ENCODE measurements around the gene ZNF425.
"Not testable (repeated sequence)": the region's sequence is repeated elsewhere in the genome, so short reads cannot be mapped to it uniquely, and the experiment has no call there.

ZNF425 gene

DNA sequence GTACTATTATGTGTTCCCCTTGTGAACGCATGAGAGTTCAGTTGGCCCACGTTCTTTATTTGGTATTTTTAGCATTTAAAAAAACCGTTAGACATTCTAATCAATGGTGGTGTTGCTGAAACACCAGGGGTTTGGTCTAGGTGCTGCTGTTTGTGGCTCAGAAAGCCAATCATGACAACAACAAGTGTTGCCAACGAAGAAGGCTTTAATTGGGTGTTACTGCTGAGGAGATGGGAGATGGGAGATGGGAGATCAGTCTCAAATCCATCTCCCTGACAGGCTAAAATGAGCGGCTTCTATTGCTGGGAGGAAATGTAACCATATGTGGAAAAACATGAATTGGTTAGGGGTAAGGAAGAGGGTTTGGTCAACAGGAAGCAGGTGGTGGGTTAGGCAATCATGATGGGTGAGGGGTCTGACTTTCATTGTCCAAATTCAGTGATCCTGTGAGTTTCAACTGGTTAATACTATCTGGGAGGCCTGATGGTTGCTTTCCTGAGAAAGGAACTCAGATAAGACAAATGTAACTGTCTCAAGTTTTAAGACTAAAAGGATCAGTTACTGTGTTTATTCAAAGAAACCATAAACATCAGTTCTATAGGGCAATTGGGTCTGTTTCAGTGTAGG lies 4.6 kb upstream of the ZNF425 start:
- DNase-seq: no peak

DNA sequence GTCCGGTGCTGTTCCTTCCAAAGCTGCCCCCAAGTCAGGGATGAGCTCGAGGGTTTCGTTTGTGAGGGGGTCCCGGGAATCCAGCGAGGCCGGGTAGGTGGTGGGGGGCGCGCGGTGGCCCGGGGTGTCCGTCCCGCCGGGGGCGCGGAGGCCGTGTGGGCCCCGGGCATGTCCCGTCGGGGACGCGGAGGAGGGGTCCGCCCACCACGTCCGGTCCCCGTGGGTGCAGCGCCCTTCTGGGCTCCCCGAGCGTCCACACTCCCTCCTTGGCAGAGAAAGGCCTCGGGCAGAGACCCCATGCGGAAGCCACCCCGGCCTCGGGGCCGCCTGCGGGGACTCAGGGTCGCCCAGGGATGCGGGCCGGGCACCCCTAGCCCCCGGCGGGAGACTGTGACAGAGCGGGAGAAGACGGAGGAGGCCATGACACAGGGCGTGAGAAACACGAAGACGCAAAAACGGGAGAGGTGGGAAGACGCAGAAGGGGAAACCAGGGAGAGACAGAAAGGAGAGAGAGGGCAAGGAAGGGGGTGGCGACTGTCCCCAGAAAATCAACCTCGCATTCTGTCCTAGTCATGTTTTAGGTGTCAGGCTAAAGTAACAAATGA lies 640 bp upstream of the ZNF425 start:
- DNase-seq: no peak

DNA sequence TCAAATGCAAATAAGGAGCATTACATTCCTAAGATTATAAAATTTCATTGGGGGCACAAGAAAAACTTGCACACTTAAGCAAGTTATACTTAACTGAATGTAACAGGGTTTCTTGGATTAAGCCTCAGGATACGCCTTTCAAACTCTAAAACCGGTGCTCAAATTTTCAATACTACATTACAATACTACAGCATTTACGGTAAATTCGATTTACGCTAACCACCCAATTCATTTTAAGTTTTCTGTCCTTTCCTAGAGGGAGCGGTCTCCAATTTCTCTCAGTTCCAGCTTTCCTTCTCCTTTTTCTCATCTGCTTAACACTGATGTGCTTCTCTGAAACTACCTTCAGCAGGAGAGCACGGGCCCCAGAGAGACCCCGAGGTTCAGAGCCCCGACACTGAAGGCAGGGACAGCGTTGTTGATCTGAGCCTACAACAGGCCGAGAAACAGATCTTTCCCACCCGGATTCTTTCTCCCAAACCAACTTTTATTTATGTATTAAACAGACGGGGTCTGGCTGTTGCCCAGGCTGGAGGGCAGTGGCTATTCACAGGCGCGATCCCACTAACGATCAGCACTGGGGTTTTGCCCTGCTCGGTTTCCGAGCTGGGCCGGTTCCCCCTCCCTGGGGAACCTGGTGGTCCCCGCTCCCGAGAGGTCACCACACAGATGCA lies 798 bp downstream of the ZNF425 start:
- DNase-seq: no peak

DNA sequence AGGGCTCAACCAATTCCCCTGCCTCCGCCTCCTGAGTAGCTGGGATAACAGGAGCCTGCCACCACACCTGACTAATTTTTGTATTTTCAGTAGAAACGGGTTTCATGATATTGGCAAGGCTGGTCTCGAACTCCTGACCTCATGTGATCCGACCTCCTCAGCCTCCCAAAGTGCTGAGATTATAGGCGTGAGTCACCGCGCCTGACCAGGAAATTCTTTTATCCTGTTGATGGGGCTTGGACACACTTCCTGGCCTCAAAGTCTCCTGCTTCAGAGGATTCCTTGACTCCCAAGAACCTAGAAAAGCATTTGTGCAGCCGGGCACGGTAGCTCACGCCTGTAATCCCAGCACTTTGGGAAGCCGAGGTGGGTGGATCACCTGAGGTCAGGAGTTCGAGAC lies 16.2 kb downstream of the ZNF425 start:
- no peak for DNase-seq

DNA sequence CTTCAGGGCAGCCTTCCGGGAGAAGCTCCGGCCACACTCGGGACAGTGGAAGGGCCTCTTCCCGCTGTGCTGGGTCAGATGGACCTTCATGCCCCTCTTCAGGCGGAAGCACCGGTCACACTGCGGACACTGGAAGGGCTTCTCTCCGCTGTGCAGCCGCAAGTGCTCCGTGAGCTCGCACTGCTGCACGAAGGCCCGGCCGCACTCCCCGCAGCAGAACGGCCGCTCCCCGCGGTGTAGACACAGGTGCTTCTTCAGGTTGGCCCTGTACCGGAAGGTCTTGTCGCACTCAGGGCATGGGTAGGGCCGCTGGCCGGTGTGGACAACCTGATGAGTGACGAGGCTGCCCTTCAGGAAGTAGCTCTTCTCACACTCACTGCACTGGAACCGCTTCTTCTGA lies 21.4 kb downstream of the ZNF425 start:
- no peak for DNase-seq

DNA sequence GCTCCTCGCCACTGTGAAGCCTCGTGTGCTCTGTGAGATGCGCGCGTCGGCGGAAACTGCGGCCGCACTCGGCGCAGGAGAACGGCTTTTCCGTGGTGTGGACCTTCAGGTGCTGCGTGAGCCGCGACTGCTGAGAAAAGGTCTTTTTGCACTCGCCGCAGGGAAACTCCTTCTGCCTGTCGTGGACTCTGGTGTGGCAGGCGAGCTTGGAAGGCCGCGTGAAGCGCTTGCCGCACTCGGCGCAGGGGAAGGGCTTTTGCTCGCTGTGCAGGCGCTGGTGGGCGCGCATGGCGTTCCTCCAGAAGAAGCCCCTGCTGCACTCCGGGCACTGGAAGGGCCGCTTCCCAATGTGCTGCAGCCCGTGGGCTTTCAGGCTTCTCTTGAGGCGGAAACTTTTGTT lies 21.9 kb downstream of the ZNF425 start:
- DNase-seq: no peak

DNA sequence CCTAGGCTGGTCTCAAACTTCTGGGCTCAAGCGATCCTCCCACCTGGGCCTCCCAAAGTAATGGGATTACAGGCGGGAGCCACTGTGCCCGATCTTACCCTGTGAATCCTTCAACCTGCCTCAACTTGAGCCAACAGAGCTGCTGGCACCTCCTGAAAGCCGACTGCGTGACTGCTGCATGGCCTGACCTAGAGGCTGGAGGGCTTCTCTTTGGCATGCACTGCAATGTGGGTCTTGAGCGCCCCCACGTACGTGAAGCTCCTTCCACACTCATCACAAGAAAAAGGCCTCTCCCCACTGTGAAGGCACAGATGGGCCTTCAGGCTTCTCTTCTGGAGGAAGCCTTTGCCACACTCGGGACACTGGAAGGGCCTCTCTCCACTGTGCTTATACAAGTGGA lies 22.7 kb downstream of the ZNF425 start:
- DNase-seq: no peak

DNA sequence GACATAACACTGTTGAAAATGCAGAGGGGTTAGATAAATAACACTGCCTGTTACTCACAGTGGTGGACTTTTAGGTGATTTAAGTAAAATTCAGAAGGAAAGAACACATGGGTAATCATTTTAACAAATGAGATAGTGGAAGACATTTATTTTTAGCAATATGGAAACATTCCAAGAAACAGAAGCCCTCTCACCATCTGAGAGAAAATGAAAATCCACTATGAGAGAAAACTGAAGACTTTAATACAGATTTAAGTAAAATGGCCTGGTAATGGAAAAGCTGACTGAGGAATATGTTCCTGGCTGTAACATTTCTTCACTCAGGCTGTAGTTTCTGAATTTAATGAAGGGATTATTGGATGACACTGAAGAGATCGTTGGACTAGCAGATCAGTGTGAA lies 23.5 kb downstream of the ZNF425 start:
- no peak for DNase-seq

DNA sequence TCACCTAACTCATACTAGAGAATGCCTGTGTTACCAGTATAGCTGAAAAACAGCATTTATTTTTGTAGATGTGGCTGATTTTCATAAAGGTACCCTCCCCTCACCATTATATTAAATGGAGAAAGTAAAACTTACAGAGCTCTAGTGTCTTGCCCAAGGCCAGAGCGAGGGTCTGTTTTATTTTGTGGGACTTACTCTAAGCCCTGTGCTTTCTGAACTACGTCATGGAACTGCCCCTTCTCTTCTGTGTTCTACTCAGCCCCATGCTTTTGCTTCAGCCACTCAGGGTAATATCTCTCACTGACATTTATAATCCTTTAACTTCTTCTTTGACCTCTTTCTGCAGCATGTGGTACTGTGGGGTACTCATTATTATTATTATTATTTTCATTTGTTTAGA lies 25.3 kb downstream of the ZNF425 start:
- no peak for DNase-seq

DNA sequence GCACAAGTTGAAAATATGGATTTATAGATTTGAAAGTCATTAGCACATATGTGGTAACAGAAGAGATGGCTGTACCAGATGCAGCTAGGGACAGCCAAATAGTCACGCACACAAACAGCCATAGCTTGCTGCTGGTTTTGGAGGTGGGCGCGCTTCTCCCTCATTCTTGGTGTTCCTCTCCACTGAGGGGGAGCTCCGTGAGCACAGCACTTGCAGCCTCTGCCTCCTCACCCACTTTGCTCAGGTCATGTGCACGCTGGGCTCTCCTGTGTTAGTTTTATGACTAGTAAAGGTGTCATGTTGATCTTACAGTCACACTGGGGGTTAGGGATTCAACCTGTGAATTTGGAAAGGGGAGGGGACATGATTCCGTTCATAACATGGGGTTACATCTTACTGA lies 27.1 kb downstream of the ZNF425 start:
- DNase-seq: no peak

DNA sequence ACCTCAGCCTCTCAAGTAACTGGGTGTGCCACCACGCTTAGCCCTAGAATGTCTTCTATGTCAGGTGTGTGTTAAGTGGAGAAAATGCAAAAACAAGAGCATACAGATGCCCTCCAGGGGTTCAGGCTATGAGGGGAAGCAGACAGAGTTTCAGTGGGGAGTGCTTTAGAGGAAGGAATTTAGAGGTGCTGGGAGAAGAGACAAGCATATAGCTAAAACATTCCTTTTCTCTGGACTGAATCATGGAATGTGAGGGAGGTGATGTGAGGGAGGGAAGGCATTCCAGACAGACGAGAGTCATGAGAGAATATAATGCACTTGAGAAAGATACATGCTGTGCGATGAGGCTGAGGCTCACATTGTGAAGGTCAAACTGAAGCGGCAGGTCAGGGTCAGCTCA lies 29.0 kb downstream of the ZNF425 start:
- DNase-seq: peak; percentile 70

DNA sequence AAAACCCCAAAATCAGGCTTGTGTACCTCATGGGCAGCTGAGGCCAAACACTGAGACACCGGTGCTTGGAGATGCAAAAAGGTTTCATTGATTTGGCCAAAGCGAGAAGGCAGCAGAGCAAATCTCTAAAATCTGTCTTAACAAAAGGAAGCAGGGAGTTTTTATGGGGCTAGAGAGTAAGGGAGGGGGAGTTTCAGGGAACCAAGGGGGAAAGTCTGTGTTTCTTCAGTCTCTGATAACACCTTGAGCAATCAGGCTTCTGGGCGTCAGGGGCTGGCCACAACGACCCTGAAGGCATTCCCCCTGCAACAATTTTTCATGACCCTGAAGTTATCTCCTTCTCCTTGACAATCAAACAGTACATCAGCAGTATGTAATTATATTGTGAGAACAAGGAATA lies 32.9 kb downstream of the ZNF425 start:
- no peak for DNase-seq

DNA sequence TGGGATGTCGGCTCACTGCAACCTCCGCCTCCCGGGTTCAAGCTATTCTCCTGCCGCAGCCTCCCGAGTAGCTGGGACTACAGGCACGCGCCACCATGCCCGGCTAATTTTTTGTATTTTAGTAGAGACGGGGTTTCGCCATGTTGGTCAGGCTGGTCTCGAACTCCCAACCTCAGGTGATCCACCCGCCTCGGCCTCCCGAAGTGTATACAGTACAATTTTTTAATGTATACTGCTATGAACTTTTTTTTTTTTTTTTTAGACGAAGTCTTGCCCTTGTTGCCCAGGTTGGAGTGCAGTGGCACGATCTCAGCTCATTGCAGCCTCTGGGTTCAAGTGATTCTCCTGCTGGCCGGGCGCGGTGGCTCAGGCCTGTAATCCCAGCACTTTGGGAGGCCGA lies 33.9 kb downstream of the ZNF425 start:
- DNase-seq: not testable (repeated sequence)

DNA sequence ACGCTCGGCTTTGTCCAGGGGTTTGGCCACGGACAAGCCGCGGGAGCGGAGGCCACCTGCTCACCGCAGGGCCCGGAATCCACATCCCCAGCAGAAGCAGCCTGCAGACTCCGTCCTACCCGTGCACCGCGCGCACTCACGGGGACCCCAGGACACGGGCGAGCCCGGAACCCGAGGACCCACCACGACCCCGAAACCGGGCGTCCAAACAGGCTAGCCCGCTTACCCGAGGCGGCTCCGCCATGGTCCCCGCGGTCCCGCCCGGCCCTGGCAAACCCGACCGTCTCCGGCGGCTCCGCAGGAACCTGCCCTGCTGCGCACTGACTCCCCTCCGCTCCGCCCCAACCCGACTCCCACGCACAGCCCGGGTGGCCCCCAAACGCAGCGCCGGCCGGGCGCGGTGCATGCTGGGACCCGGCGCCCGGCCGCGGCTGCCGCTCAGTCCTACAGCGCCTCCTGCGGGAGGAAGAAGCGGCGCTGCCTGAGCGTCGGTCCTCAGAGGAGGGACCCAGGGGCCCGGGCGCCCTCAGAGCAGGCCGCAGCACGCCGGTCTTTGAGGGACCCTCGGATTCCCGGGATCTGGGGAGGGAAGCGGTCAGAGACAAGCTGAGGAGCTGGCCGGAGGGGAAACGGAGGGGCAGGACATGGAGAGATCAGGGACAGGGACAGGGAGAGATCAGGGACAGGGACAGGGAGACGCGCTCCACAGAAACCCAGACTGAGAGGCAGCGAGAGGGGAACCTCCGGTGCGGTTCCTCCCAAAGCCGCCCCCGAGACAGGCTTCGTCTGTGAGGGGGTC lies 35.5 kb downstream of the ZNF425 start, which contains the start of gene ZNF786:
TSS of gene ZNF786 (minus strand) at position 322 of the 799 bp plus-strand sequence. CDS start at position 244, 78 bp downstream.
- DNase-seq: peak; percentile 84

DNA sequence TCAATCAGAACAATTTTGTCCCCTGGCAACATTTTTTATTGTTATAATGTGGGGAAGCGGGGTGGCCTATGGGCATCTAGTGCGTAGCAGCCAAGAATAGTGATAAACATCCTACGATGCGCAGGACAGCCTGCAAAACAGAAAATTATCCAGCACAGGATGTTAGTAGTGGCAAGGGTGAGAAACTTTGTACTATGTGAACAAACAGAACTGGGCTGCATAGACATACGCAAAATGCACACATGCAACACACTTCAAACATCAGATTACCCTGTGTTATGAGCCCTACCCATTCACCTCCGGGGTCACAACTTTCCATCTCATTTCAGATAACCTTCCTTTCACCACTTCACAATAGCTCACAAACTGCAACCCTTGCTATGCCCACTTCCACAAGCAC lies 38.7 kb downstream of the ZNF425 start:
- DNase-seq: no peak

DNA sequence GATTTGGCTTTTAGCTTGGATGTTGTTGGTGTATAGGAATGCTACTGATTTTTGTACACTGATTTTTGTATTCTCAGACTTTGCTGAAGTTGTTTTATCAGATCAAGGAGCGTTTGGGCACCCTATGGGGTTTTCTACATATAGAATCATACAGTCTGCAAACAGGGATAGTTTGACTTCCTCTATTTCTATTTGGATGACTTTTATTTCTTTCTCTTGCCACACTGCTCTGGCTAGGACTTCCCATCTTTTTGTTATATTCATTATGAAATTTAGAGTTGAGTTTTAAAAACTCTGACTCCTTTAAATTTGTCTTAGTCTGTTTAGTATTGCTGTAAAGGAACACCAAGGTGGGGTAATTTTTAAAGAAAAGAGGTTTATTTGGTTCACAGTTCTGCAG lies 40.3 kb downstream of the ZNF425 start:
- no peak for DNase-seq

DNA sequence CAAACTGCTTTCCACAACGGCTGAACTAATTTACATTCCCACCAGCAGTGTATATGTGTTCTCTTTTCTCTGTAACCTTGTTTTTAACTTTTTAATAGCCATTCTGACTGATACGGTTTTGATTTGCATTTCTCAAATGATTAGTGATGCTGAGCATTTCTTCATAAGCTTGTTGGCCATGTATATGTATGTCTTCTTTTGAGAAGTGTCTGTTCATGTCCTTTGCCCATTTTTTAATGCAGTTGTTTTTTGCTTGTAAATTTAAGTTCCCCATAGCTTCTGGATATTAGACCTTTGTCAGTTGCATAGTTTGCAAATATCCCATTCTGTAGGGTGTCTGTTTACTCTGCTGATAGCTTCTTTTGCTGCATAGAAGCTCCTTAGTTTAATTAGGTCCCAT lies 41.7 kb downstream of the ZNF425 start:
- DNase-seq: no peak

DNA sequence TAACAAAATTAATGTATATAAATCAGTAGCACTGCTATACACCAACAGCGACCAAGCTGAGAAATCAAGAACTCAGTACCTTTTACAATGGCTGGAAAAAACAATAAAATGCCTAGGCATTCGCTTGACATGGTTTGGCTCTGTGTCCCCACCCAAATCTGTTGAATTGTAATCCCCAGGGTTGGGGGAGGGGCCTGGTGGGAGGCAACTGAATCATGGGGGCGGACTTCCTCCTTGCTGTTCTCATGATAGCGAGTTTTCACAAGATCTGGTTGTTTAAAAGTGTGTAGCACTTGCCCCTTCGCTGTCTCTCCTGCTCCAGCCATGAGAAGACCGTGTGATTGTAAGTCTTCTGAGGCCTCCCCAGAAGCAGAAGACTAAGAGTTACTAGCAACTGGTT lies 44.2 kb downstream of the ZNF425 start:
- DNase-seq: no peak

DNA sequence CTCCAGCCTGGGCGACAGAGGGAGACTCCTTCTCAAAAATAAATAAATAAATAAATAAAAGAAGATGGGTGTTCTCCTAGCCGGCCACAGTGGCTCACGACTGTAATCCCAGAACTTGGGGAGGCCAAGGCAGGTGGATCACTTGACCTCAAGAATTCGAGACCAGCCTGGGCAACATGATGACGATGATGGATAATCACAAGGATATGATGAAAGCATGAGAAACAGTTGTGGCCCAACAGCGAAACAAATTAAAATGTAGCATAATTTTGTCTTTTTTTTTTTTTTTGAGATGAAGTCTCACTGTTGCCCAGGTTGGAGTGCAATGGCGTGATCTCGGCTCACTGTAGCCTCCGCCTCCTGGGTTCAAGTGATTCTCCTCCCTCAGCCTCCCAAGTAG lies 48.5 kb downstream of the ZNF425 start:
- no peak for DNase-seq

DNA sequence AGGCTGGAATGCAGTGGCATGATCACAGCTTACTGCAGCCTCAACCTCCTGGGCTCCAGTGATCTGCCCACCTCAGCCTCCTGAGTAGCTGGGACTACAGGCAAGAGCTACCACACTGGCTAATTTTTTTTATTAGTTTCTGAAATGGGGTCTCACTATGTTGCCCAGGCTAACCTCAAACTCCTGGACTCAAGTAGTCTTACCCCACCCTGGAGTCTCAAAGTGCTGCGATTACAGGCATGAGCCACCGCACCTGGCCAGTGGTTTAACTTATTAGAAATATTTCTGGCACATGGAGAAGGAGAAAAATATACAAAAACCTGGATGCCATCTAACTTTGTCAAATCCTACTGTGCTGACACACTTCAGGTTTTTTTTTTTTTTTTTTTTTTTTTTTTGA lies 50.8 kb downstream of the ZNF425 start:
- no peak for DNase-seq

DNA sequence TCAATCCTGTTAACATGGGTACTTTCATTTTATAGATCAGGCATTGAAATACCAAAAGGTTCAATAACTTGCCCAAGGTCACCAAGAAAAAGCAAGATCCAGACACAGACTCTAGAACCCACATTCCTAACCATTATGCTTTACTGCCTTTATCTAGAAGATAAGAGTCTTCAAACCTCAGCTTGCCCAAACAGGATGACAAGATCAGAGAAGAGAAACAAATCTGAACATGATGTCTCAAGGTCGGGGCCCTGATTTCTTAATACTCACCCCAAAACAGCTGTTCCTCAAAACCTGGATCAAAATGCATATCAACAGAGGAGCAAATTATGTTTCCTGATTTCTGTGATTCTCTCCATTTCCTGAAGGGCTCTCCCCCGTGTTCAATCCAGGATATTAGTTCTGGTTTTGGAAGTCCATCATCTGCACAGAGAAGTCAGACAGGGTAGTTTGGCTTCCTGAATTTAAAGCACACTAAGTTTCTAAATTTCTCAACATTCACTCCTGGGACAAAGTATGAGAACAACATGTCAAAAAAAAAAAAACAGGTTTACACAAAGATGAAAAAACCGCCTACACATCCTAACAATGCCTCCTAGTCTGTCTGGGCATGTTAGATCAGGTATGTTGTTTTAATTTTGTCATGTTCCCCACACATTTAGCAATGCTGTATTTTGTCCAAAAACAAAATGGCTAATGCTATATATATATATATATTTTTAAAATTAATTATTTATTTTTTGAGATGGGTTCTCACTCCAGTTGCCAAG lies 51.8 kb downstream of the ZNF425 start:
- no peak for DNase-seq

DNA sequence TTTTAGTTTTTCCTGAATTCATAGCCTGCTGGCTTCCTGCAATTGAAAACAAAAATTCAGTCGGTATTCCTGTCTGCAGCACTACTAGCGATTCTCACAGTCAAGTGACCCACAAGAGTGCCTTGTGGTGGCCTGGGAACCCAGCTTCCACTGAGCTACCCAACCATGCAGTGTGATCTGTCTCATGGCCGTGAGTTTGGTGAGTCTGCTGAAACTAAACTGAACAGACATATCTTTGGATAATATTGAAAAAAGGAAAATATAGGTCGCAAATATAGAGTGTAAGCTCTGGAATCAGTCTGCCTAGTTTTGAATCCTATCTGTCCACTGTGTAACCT lies 53.7 kb downstream of the ZNF425 start:
- DNase-seq: no peak
